MCF 10A (cell line): Measurements from ENCODE around the gene PPFIBP1. TPM values are rescaled to one million over a fixed set of nuclear protein-coding genes. Genes with fewer than 3 reads are reported as not detected.
"Not testable (repeated sequence)": the region's sequence is repeated elsewhere in the genome, so short reads cannot be mapped to it uniquely, and the experiment has no call there.

Source experiments
- BruUV-seq: library from RNA; stranded (reverse); fragments of 400-500 nt; replicated peaks from 2 replicates; lab custom pipeline; 2021; lab: Mats Ljungman, UMichigan
- CTCF ChIA-PET: fragments of 300-600 bp; sonication (Branson Sonifier 250); formaldehyde crosslinking; extraction: SDS; loops from one replicate; lab custom pipeline; 2021; ENCODE audit warnings: antibody characterized with exemption, inconsistent platforms; lab: Yijun Ruan, JAX
- POLR2A ChIA-PET: fragments of 300-600, 350-650 bp; sonication (Branson Sonifier 250); formaldehyde crosslinking; extraction: SDS; loops from one replicate; lab custom pipeline; 2020; ENCODE audit warnings: antibody characterized with exemption, inconsistent platforms; lab: Yijun Ruan, JAX
- DNase-seq: peaks from one replicate; pipeline ENCODE4 v3.0.0-alpha.2; 2018; ENCODE audit not compliant: unreplicated experiment
- H3K27ac Mint-ChIP-seq: one replicate; pipeline ENCODE4 v1.8.0; 2022; ENCODE audit warnings: mild to moderate bottlenecking, low read depth, mixed read lengths; ENCODE audit not compliant: unreplicated experiment
- H3K27me3 Mint-ChIP-seq: one replicate; pipeline ENCODE4 v1.8.0; 2022; ENCODE audit warnings: mixed read lengths; ENCODE audit not compliant: insufficient read depth, unreplicated experiment
- H3K36me3 Mint-ChIP-seq: one replicate; pipeline ENCODE4 v1.8.0; 2022; ENCODE audit warnings: mild to moderate bottlenecking, moderate library complexity, mixed read lengths; ENCODE audit not compliant: insufficient read depth, unreplicated experiment
- H3K4me1 Mint-ChIP-seq: one replicate; pipeline ENCODE4 v1.8.0; 2022; ENCODE audit warnings: mixed read lengths; ENCODE audit not compliant: insufficient read depth, unreplicated experiment
- H3K4me3 Mint-ChIP-seq: one replicate; pipeline ENCODE4 v1.8.0; 2022; ENCODE audit warnings: mild to moderate bottlenecking, moderate library complexity, mixed read lengths; ENCODE audit not compliant: unreplicated experiment
- H3K9me3 Mint-ChIP-seq: one replicate; pipeline ENCODE4 v1.8.0; 2022; ENCODE audit warnings: mixed read lengths; ENCODE audit not compliant: unreplicated experiment
- intact Hi-C: fragments of 100-400 bp; cut with micrococcal nuclease; formaldehyde crosslinking; loops from 2 replicates; pipeline ENCODE4 v1.14.1; 2022
- total RNA-seq: library from RNA; stranded (reverse); gene quantifications from 2 replicates; pipeline ENCODE4 v1.2.3, GENCODE V29; 2022
- TF ChIP-seq, protein P1 (sequence below): fragments of 200-600 bp; IDR thresholded peaks from one replicate; pipeline ENCODE4 v1.8.0; 2022; ENCODE audit warnings: antibody characterized with exemption, mild to moderate bottlenecking; ENCODE audit not compliant: unreplicated experiment

The PPFIBP1 gene
- total RNA-seq, 1 experiment from 2014 or later, result 82.6 TPM

- Mint-ChIP-seq H3K36me3 (peaks cover 56% of the 10 kb centered on the region), H3K4me1 (peaks cover 5% of the 10 kb centered on the region), H3K27me3 (no peaks in the 10 kb centered on the region), H3K9me3 (no peaks in the 10 kb centered on the region), H3K27ac (no peak overlapping the region), H3K4me3 (no peak overlapping the region)
- POLR2A ChIA-PET, result interaction anchor here (1.8 kb wide), 1 partner anchor 48 kb away, joined by 5 read pairs; the partner anchor contains the start of genes KLHL42 and MANSC4
- BruUV-seq, result no TSS peak
- intact Hi-C loops, result loop anchor here (2.0 to 10.0 kb wide), 3 partner anchors 49 to 1263 kb away; partner anchors contain the start of genes KLHL42 and MANSC4
- CTCF ChIA-PET, result interaction anchor here (0.5 to 5.9 kb wide), 15 partner anchors 10 to 1237 kb away, joined by 3 to 75 read pairs (median 5); no protein-coding TSS in a partner anchor
- peak; percentile 28 for DNase-seq
- TF ChIP-seq, protein P1, sequence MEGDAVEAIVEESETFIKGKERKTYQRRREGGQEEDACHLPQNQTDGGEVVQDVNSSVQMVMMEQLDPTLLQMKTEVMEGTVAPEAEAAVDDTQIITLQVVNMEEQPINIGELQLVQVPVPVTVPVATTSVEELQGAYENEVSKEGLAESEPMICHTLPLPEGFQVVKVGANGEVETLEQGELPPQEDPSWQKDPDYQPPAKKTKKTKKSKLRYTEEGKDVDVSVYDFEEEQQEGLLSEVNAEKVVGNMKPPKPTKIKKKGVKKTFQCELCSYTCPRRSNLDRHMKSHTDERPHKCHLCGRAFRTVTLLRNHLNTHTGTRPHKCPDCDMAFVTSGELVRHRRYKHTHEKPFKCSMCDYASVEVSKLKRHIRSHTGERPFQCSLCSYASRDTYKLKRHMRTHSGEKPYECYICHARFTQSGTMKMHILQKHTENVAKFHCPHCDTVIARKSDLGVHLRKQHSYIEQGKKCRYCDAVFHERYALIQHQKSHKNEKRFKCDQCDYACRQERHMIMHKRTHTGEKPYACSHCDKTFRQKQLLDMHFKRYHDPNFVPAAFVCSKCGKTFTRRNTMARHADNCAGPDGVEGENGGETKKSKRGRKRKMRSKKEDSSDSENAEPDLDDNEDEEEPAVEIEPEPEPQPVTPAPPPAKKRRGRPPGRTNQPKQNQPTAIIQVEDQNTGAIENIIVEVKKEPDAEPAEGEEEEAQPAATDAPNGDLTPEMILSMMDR, result no peak
Measured at GRCh38 chr12:27732281-27732680, 208.3 kb downstream of the PPFIBP1 start.

DNA sequence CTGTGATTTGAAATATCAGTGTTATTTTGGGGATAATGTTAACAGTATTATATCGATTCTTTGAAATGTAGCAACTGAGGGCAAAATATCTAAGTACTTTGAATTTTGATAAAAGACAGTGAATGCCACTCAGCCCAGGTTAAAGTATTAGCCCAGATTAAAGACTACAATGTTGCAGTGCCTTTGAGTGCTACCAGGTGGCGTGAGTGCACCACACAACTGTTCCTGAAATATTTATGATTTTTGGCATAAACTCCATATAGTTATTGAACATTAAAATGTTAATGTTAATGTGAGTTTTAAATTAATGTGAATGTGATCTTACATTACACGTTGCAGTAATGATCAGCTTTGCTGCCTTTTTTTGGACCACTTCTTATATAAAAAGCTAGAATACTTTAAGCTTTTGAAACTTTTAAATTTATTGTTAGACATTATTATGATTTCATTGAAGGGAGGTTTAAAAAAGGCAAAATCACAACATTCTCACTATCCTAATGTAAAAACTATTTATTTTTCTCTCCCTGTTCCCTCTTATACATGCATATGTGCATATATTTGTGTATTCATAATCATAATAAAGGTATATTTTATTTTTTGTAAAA is 209.1 kb downstream of the PPFIBP1 start:
- Mint-ChIP-seq H3K27me3 (no peaks in the 10 kb centered on the region), H3K4me1 (peaks cover 5% of the 10 kb centered on the region), H3K27ac (no peak overlapping the region), H3K9me3 (no peaks in the 10 kb centered on the region), H3K4me3 (no peak overlapping the region), H3K36me3 (peaks cover 59% of the 10 kb centered on the region)
- intact Hi-C loops, result loop anchor here (1.0 to 10.0 kb wide), 8 partner anchors 48 to 1262 kb away; partner anchors contain the start of genes KLHL42 and MANSC4
- BruUV-seq, result no TSS peak
- TF ChIP-seq, protein P1, result peak; percentile 91
- DNase-seq, result peak; percentile 41
- POLR2A ChIA-PET, result interaction anchor here (0.6 to 1.8 kb wide), 4 partner anchors 11 to 89 kb away, joined by 3 to 5 read pairs (median 3); partner anchors contain the start of genes KLHL42 and MANSC4
- CTCF ChIA-PET, result interaction anchor here (0.6 to 5.9 kb wide), 21 partner anchors 9 to 1139 kb away, joined by 3 to 75 read pairs (median 5); no protein-coding TSS in a partner anchor

GRCh38 chr12:27733791-27734190 is 209.8 kb downstream of the PPFIBP1 start:
- ChIA-PET CTCF (interaction anchor here (0.7 to 5.9 kb wide), 22 partner anchors 8 to 1138 kb away, joined by 3 to 75 read pairs (median 4); no protein-coding TSS in a partner anchor), POLR2A (interaction anchor here (0.6 to 1.8 kb wide), 4 partner anchors 11 to 88 kb away, joined by 3 to 5 read pairs (median 3); partner anchors contain the start of genes KLHL42 and MANSC4)
- peaks cover 63% of the 10 kb centered on the region for H3K36me3 Mint-ChIP-seq
- H3K9me3 Mint-ChIP-seq, result no peaks in the 10 kb centered on the region
- no peak for DNase-seq
- intact Hi-C loops, result loop anchor here (1.0 to 10.0 kb wide), 8 partner anchors 47 to 1261 kb away; partner anchors contain the start of genes KLHL42 and MANSC4
- no TSS peak for BruUV-seq
- no peak overlapping the region for H3K27ac Mint-ChIP-seq
- TF ChIP-seq, protein P1, result no peak
- no peak overlapping the region for H3K4me3 Mint-ChIP-seq
- no peaks in the 10 kb centered on the region for H3K27me3 Mint-ChIP-seq
- peaks cover 5% of the 10 kb centered on the region for H3K4me1 Mint-ChIP-seq

DNA sequence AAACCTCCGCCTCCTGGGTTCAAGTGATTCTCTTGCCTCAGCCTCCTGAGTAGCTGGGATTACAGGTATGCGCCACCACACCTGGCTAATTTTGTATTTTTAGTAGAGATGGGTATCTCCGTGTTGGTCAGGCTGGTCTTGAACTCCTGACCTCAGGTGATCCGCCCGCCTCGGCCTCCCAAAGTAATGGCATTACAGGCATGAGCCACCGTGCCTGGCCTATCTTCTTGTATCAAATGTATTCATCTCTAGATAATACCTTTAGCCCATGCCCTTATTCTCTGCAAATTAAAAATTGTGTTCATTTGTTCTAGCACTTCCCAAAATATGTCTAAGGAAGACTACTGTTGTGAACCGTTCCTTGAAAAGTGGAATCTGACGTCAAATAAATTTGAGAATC is 210.3 kb downstream of the PPFIBP1 start:
- not testable (repeated sequence) for H3K4me3 Mint-ChIP-seq, H3K9me3 Mint-ChIP-seq, H3K27me3 Mint-ChIP-seq, H3K4me1 Mint-ChIP-seq, BruUV-seq, DNase-seq, H3K27ac Mint-ChIP-seq
- ChIA-PET POLR2A (interaction anchor here (0.9 to 2.7 kb wide), 5 partner anchors 13 to 1138 kb away, joined by 3 to 10 read pairs (median 3); partner anchors contain the start of genes KLHL42 and MANSC4), CTCF (interaction anchor here (0.7 to 5.9 kb wide), 12 partner anchors 8 to 441 kb away, joined by 3 to 75 read pairs (median 4); no protein-coding TSS in a partner anchor)
- intact Hi-C loops, result loop anchor here (10.0 kb wide), 2 partner anchors 1230 to 1260 kb away; no protein-coding TSS in a partner anchor
- peaks cover 68% of the 10 kb centered on the region for H3K36me3 Mint-ChIP-seq
